Right hindlimb (tissue), 1 donor: ENCODE measurements around the gene VEGFD.

Experiments used
- DNase-seq: peaks from one replicate; pipeline ENCODE4 v3.0.0-alpha.2; 2018

The VEGFD gene, protein sequence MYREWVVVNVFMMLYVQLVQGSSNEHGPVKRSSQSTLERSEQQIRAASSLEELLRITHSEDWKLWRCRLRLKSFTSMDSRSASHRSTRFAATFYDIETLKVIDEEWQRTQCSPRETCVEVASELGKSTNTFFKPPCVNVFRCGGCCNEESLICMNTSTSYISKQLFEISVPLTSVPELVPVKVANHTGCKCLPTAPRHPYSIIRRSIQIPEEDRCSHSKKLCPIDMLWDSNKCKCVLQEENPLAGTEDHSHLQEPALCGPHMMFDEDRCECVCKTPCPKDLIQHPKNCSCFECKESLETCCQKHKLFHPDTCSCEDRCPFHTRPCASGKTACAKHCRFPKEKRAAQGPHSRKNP

GRCh38 chrX:15384304-15384703, at the start of gene VEGFD:
Gene VEGFD (minus strand): TSS chrX:15384413. CDS start chrX:15383946, 467 bp downstream.
- no peak for DNase-seq

DNA sequence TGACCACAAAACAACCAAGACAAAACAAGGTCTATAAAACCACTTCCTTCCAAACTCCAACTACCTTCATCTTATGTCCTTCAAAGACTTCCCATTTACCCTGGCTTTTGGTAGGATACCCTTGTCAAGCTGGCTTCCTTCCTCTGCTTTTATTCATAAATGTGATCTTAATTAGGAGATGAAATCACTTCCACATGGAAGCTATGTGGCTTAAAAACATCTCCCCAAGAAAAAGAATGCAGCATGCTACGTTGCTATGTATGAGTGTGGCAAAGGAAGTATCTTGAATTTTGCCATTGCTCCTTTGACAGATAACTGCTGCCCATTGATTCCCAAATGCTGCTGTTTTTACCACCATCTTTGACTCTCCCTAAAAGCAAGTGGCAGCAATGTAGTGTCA, 46.4 kb upstream of the VEGFD start:
- no peak for DNase-seq

- DNase-seq, result no peak
These were observed 45.9 kb upstream of the VEGFD start for GRCh38 chrX:15430076-15430475.

DNA sequence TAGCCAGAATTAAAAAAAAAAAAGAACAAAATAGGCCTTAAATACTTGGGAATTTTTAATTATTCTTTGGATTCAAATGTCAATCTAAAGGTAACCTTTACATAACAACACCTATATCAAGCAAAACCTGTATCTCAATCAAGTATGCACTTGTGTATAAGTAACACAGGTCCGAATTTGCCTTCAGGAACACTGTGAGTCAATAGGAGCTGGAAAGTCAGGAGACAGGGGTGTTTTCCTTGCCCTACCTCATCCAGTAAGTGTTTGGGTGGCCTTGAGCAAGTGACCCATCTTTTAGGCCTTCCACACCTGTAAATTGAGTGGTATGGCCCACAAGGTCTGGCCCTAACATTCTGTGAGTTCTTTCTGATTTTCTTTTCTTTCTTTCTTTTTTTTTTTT, 40.8 kb upstream of the VEGFD start:
- DNase-seq, result no peak

DNA sequence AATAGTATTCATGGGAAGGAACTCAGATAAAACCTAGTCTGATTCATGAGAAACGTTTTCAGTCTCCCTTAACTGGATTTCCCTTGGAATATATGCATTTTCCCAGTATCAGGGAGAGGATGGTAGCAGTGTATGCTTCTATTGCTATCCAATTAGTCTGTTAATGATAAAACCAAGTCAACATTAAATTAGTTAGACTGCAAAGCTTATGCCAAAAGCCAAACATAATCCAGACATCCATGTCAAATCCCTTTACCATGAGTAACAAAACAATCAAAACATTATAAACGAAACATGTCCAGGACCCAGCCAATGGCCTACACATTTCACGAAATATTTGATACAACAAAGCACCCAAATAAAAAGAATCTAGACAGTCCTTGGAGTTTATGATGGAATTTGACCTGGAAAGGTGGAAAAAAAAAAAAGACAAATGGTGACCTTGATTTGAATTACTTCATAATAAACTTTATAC, 34.5 kb upstream of the VEGFD start:
- DNase-seq, result no peak

GRCh38 chrX:15418041-15418706, 34.0 kb upstream of the VEGFD start:
- no peak for DNase-seq

DNA sequence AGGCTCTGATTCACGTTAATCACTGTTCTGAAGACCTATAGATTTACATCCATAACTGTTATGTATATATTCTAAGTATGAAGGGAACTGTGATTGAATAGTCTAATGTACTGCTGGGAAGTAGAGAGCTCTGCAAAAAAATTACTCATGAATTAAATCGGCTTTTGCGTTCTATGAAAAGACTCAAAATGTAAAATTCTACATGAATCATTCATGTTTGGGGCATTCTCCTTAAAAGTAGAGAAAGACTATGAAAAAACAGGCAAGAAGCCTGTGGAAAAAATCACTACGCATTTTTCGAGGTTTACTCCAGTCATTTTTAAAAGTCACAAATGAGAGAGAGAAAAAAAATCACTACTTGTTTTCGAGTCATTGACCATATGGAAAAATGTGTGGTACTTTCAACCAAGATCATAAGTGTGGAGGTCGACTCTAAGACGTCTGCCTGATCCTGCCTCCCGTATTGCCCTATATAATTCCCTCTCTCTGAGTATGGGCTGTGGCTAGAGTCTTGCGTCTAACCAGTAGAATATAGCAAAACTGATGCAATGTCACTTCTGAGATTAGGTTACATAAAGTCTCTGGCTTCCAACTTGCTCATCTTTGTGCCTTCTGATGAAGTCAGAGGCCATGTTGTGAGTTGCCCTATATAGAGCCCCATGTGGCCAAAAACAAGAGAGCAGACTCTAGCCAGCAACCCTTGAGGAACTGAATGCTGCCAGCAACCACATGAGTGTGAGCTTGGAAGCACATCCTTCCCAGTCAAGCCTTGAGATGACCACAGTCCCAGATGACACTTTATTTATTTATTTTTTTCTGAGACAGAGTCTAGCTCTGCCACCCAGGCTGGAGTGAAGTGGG, 32.1 kb upstream of the VEGFD start:
- DNase-seq, result no peak

- no peak for DNase-seq
These were observed 28.9 kb upstream of the VEGFD start for GRCh38 chrX:15413101-15413500.

DNA sequence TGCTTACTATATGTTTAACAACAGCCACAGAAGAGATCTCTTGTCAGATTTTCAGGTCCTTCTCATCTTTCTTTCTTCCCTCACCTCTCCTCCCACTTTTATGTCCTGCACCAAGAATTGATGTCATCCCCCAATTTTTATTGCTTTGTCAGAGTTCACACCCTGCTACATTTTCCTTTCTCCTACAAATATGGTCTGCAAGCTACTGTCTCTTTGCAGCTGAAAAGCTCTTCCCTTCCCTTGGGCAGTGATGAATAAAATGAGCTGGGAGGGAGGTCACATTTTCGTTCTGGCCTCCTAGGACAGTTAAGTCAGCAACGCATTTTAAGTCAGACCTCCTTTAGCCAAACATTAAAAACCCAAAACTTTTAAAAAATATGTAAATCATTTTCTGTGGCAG, 26.7 kb upstream of the VEGFD start:
- DNase-seq, result no peak

DNA sequence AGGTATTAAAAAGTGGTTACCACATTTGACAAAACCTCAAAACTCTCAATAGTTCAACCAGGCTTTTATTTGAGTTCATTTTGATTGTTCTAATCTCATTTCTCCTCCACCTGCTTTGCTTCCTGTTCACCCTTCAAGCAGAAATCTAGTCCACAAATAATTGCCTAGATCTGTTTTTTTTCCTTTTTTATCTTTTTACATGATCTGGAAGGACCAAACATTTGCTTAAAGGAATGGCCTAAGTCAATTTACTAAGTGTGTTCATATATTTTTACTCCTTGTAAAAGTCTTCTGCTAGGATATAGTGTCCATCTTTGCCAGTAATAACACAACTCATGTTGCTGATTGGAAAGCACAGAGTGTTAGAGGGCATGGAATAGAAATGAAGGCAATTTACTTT, 26.2 kb upstream of the VEGFD start:
- DNase-seq, result no peak

GRCh38 chrX:15405846-15406245, 21.6 kb upstream of the VEGFD start:
- DNase-seq, result no peak

- peak; percentile 22 for DNase-seq
These were observed 20.3 kb upstream of the VEGFD start for GRCh38 chrX:15404401-15405096.

DNA sequence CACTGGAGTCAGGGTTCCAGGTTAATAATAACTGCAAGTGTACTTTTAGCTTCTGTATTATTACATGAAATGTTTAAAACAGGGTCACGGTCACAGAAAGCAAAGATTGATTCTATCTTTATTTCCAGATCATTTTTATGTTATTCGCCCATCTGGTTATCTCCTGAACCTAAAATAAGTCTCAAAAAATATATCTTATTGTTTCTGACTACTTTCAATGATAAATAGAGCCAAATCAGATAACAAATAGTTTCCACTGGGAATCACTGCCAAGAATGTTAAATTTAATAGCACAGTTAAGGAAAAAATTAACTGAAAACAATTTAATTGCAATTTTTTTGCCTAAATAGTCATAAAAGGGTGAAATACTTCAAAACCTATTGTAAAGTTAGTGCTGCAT, 17.2 kb upstream of the VEGFD start:
- no peak for DNase-seq

- DNase-seq, result no peak
These were observed 15.8 kb upstream of the VEGFD start for GRCh38 chrX:15399962-15400391.

GRCh38 chrX:15398874-15399273, 14.7 kb upstream of the VEGFD start:
- DNase-seq, result no peak

GRCh38 chrX:15395789-15396188, 11.6 kb upstream of the VEGFD start:
- DNase-seq, result no peak

DNA sequence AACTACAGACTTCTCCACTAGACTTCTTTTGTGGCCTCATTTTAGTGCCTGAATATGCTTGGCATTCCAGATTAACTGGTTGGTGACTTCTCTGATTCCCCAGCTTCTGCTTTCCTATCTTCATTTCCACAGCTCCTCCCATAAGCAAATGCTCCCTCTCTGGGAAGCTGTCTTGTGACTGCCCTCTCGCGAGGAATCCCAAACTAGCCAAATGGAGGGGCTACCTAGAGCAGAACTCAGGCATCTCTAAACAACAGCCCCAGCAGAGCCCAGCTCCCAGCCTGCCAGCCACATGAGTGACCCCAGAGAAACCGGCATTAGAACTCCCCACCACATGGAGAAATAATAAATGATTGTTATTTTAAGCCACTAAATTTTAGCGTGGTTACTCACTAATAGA, 7.6 kb upstream of the VEGFD start:
- DNase-seq, result no peak

- no peak for DNase-seq
These were observed 1.4 kb downstream of the VEGFD start for GRCh38 chrX:15382813-15383212.

GRCh38 chrX:15376956-15377355, 7.3 kb downstream of the VEGFD start:
- DNase-seq, result no peak

DNA sequence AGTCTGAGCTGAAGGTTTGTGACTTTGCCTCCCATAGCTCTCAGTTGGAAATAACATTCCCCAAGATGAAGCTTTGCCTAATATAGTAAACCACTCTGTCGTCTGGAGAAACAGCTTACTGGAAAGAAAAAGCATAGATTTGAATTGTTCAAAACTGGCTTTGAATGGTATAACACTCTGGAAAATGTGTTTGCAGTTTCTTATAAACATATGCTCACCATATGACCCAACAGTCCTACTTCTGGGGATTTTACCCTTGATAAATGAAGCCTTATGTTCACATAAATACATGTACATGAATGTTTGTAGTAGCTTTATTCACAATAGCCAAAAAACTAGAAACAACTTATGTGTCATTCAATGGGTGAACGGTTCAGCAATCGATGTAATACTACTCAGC, 10.2 kb downstream of the VEGFD start:
- DNase-seq, result no peak

- no peak for DNase-seq
These were observed 17.5 kb downstream of the VEGFD start for GRCh38 chrX:15366506-15367352.

DNA sequence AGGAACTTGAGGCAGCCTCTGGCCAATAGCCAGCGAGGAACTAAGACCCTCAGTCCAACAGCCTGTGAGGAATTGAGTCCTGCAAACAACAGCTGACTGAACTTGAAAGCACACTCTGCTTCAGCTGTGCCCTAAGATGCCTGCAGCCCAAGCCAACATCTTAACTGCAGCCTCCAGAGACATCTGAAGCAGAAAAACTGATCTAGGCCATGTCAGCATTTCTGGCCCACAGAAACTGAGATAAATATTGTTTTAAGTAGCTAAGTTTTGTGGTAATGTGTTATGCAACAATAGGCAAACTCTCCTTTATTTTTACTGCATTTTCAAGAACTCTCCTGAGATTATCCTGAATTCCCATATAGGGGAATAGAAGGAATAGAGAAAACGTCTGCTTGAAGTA, 24.5 kb downstream of the VEGFD start:
- DNase-seq, result no peak
